GM20000 (cell line): ENCODE results near the gene CTNNA2.

ENCODE experiments used
- DNase-seq: peaks from one replicate; pipeline ENCODE4 v3.0.0; 2012; ENCODE audit warnings: low spot score
- TF ChIP-seq, protein P1 (sequence below): IDR thresholded peaks from 2 replicates; pipeline ENCODE4 v1.5.1; 2012; ENCODE audit warnings: mild to moderate bottlenecking, control low read depth; ENCODE audit errors: extremely low read depth, missing control alignments

The CTNNA2 gene

DNA sequence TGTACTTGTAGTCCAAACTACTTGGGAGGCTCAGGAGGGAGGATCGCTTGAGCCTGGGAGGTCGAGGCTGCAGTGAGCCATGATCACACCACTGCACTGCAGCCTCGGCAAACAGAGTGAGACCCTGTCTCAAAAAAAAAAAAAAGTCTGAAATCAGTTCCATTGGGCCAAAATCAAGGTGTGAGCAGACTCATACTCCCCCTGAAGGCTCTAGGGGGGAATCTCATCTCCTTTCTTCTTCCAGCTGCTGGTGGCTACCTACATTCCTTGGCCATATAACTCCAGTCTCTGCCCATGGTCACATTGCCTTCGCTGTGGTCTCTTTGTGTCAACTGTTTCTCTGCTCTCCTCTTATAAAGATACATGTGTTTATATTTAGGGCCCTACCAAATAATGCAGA, 557.7 kb downstream of the CTNNA2 start:
- TF ChIP-seq, protein P1, sequence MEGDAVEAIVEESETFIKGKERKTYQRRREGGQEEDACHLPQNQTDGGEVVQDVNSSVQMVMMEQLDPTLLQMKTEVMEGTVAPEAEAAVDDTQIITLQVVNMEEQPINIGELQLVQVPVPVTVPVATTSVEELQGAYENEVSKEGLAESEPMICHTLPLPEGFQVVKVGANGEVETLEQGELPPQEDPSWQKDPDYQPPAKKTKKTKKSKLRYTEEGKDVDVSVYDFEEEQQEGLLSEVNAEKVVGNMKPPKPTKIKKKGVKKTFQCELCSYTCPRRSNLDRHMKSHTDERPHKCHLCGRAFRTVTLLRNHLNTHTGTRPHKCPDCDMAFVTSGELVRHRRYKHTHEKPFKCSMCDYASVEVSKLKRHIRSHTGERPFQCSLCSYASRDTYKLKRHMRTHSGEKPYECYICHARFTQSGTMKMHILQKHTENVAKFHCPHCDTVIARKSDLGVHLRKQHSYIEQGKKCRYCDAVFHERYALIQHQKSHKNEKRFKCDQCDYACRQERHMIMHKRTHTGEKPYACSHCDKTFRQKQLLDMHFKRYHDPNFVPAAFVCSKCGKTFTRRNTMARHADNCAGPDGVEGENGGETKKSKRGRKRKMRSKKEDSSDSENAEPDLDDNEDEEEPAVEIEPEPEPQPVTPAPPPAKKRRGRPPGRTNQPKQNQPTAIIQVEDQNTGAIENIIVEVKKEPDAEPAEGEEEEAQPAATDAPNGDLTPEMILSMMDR = no peak
- no peak for DNase-seq

DNA sequence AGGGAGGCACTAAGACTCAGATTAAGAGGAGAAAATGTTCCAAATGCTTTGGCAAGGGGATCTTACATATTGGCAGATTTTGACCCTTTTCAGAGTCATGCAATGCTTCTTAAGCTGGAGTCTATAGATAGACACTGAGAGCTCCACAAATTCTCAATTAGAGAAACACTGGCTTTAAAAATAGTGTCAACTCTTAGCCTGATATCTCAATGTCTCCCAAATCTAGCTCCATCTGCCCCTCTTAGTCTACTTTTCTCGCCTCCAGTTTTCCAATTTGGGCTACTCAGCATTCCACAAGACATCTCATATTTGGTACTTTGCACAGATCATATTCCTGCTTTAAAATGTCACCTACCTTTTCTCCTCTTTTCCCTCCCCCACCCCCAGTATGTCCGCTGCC, 559.1 kb downstream of the CTNNA2 start:
- TF ChIP-seq, protein P1 = no peak
- DNase-seq = no peak

GRCh38 chr2:80073134-80073561, 560.3 kb downstream of the CTNNA2 start:
- peak; percentile 50 for DNase-seq
- TF ChIP-seq, protein P1 = peak; percentile 41

DNA sequence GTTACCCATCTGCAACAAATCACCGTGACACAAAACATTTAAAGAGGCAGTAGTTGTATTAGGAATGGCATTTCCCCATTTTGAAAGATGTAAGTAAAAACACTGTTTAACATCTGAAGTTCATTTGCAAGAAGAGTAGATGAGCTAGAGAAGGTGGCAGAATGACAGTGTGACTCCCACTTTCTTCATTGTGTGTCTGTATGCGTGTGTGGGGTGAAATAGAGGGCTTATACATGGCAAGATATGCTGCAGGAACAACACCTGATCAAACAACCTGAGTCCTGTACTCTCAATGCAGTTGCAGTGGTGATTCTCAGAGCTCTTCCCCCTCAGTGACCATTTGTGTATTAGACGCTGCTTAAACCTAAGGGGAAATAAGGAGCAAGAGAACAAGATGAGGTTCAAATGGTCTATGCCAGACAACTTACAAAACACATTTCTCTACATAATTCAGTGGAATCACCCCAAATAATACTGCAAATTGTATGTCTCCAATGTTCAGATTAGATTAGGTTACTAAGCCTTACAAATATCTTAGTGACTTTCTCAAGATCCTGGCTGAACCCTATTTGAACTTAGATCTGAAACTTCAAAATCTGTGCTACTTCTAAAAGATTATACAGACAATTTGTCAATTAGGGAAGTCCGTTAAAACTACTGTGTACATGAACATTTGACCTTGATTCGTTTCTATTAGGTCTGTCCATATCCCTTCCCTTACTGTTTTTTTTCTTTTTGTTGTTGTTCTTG, 561.6 kb downstream of the CTNNA2 start:
- DNase-seq = no peak
- TF ChIP-seq, protein P1 = no peak

DNA sequence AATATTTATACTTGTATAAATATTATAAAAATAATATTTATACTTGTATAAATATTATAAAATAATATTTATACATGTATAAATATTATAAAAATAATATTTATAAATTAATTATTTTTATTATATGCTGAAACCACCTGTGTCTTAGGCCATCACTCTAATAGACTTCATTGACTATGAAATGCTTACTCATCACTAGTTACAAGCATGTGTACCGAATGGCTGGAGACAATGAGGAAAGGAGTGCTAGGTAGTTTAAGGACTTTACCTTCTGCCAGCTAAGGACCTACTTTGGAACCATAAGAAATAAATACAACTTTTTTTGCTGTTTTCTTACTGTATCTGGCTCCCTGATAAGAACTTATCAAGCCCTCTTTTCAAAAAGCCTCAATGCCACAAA, 562.9 kb downstream of the CTNNA2 start:
- TF ChIP-seq, protein P1 = no peak
- DNase-seq = no peak

DNA sequence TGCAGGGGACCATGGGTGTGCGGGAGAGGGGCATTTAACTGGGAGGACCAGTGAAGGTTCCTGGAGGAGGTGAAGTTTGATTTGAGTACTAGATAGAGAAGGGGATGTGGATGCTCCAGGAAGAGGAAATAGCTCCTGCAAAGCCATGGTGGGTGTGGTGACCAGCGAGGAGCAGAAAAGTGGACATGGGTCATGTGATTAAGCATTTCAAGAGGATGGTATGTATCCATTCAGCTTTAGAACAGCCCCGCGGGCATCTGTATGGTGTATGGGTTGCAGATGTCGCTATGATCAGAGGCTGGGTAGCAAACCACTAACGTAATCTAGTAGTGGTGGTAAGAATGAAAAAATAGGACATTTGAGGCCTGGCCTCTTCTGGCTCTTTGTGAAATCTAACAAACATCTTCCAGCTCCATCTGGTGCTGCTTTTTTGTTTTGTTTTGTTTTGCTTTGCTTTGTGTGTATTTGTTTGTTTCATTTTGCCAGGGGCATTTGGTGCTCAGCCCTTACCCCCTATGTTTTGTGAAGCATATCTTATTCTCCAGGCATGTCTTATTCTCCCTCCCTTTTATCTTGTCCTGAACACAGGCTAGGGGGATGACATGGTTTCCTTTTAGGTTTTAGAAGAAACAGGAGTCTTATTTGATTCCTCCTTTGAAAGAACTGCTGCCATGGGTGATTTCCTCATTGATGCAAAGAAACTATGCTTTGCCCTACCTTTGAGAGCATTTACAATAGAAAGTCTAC, 565.6 kb downstream of the CTNNA2 start:
- no peak for DNase-seq
- TF ChIP-seq, protein P1 = no peak

DNA sequence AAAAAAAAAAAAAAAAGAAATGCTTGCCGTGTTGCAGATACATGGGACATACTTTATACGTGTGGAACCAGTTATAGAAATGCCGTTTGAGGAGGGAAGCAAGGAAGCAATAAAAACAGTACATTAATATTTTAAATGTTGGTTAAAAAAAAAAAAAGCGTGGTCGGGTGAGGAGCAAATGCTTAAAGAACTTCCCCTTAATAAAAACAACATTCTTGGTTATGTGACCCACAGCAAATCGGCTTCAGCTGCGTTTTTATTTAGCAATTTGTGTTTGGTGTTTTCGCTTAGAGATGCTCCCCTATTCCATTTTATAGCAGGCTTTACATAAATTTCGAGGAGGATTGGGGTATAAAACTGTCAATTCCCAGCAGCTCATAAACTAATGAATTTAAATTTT, 568.1 kb downstream of the CTNNA2 start:
- TF ChIP-seq, protein P1 = no peak
- no peak for DNase-seq
